Activated T-cell treated with anti-CD3 and anti-CD28 coated beads, Interleukin-2, amount 50 U/mL, for 48 hours (primary cell): ENCODE data around the gene DOCK2.
"Not testable (repeated sequence)": the region's sequence is repeated elsewhere in the genome, so short reads cannot be mapped to it uniquely, and the experiment has no call there.

Experiments used
- DNase-seq, 2 experiments: peaks; one replicate each; pipeline ENCODE4 v3.0.0-alpha.2; 2020

Gene DOCK2

GRCh38 chr5:170070556-170071412 lies 433.7 kb downstream of the DOCK2 start:
- peak; percentile 37 to 44 for DNase-seq

DNA sequence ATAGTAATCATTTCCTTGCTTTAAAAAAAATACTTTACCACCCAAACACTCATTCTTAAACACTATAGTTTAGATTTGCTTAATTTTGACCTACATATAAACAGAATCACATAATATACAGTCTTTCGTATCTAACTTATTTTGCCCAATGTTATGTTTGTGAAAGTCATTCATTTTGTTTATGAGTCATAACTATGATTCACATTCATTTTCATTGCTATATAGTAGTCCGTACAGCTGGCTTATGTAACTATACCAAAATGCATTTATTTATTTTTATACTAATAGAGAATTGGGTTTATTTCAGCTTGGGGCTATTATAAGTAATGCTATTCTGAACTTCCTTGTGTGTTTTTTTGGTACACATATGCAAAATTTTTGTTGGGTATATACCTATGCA lies 434.7 kb downstream of the DOCK2 start:
- DNase-seq, result no peak

DNA sequence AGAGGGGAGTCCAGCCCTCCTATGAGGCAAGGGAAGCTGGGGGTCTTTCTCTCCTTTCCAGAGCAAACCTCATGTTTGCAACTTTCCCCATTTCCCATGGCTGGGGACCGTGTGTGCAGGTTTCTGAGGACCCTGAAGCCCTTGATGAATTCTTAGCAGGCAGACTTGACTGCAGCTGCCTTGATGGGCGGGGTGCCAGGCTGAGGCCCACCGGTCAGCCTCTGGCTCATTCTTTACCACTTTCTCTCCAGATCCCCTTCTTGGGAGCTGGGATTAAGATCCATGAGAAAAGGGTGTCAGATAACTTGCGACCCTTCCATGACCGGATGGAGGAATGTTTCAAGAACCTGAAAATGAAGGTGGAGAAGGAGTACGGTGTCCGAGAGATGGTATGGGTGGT lies 438.6 kb downstream of the DOCK2 start:
- DNase-seq, result no peak

DNA sequence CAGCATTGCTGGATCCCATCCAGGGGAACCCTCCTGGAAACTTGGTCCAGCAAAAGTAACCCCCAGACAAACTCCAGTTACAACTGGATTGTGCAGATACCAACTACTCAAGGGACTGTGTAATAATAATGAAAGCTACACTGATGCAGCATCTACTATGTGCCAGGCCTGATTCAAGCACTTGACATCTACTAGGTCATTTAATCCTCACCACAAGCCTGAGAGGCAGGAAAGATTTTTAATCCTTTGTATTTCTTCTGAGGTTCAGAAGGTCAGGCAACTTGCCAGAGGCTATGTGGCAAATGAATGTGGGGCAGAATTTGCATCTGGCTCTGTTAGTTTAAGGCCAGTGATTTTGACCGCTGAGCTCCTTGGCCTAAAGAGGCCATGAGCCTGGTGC lies 439.1 kb downstream of the DOCK2 start:
- DNase-seq, result no peak

DNA sequence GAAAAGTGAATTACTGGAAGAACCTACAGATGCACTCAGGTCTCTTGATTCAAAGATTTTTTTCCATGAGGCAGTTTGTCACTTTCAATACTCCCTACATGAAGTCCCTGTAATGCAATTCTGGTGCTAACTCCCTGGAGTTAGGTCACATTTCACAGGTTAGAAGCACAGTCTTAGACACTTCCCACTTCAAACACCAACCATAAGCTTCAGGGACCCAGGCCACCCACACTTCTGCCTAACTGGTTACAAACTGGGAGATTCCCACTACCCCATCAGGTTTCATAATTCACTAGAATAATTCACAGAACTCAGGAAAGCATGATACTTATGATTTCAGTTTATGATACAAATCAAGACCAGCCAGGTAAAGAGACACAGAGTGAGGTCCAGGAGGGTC lies 439.7 kb downstream of the DOCK2 start:
- DNase-seq, result no peak

- no peak for DNase-seq
These were observed 440.5 kb downstream of the DOCK2 start for GRCh38 chr5:170077526-170077925.

DNA sequence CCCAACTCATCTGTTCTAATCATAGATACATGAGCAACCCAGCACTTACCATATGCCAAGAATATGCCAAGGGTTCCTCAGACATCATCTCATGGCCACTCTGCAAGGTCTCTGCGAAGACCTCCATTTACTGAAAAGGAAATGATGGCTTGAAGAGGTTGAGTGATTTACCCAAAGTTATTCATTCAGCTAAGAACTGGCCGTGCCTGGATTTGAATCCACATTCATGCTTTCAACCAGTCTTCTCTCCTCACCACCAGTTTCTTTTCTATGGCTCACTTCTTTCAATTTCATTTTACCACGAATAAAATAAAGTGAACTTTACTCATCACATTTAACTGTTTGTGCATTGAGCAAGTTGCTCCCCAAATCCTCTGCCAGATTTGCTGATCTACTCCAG lies 441.4 kb downstream of the DOCK2 start:
- DNase-seq, result no peak

- no peak for DNase-seq
These were observed 441.9 kb downstream of the DOCK2 start for GRCh38 chr5:170078931-170079330.

DNA sequence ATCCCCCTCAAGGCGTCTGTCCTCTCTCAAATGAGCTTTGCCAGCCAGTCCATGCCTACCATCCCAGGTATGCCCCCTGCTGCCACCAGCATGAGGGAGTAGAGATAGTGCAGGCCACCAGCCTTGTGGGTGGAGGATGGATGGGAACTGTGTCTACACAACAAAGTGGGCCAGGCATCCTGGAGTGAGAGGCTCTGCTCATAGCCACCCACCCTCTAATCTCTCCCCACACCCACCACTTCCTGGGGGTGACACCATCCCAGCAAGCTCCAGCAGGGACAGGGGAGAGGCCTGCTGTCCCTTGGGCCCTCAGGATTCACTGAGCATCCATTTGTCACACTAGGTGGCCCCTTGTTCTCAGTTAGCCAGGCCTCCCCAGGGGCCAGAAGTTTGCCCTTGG lies 443.1 kb downstream of the DOCK2 start:
- no peak for DNase-seq

DNA sequence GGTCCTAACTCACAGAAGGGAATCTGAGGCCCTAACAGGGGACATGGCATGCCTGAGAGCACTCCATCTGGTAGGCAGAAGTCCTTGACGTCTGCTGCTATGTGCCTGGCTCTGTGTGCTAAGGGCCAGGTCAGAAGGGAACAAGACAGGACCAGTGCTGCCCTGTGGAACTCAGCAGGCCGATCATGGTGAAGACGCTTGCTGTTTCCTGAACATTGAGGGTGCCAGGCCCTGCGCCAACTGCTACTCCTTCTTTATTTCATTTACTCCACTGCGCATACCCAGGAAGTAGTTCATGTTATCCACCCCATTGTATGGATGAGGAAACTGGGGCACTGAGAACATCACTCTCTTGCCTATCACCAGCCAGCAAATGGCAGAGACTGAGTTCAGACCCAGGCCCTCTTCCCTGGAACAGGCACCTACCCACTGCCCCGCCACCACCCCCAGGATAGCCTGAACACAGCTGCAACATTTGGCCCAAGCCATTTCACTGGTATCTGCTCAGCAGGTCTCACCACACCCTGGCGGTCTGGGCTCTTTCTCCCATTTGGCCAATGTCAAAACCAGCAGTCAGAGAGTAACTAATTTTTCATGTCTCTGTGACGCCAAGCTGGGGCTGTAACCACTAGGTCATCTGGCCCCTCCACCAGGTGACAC lies 443.8 kb downstream of the DOCK2 start:
- DNase-seq, result no peak

- no peak for DNase-seq
These were observed 444.5 kb downstream of the DOCK2 start for GRCh38 chr5:170081616-170082015.

GRCh38 chr5:170082701-170083100 lies 445.6 kb downstream of the DOCK2 start:
- no peak for DNase-seq

DNA sequence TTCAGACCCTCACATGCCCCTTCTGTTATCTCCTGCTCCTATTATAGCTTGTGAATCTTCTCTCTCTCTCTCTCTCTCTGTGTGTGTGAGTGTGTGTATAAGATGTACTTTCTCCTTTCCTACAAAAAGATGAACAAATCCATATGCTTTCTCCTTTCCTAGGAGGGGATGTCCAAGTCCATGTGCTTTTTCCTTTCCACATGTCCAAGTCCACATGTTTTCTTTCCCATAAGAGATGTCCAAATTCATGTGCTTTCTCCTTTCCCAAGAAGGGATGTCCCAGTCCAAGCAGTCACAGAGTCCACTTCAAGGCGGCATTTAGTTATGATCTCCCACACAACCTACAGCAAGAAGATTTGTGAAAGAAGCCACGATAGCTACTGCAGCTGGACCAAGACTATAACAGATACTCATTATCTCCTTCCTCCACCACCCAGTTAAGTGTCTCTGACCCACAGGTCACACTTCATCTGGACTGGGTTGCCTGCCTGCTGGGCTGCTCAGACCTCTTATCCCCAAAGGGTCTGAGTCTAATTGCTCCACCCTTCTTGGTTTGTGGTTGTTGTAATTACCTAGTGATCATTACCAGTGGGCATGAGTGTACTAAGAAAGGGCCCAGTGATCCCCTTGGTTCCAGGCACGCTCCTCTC lies 450.2 kb downstream of the DOCK2 start:
- no peak for DNase-seq

DNA sequence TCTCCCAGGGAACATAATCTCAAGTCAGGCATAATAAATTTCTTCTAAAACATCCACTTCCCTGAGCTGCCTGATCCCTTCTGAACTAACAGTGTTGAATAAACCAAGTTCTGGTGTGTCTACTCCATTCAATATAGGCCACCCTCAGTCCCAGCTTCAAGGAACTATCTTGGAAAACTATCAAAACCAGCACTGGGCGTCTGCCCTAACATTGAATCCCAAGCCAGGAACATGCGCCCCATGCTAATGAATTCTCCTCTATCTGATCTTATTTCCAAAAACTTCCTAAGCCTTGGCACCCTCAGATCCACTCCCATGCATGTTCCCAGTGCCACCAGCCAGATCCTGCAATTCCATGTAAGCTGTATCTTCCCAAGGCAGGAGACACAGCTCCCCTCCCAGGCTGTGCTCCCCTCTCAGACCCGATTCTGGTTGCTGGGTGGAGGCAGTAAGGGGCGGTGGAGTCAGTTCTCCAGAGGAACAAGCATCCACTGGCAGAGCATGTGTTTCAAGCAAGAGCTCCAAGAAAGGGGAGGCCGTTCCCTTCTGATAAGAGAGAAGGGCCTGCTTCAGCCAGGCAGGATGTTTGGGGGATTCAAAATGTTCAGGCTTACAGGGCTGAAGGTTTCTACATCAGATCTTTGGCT lies 455.5 kb downstream of the DOCK2 start:
- no peak for DNase-seq

DNA sequence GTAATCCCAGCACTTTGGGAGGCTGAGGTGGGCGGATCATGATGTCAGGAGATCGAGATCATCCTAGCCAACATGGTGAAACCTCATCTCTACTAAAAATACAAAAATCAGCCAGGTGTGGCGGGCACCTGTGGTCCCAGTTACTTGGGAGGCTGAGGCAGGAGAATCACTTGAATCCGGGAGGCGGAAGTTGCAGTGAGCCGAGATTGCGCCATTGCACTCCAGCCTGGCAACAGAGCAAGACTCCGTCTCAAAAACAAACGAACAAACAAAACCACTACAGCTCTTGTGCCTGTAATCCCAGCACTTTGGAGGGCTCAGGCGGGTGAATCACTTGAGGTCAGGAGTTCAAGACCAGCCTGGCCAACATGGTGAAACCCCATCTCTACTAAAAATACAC lies 457.3 kb downstream of the DOCK2 start:
- not testable (repeated sequence) for DNase-seq

DNA sequence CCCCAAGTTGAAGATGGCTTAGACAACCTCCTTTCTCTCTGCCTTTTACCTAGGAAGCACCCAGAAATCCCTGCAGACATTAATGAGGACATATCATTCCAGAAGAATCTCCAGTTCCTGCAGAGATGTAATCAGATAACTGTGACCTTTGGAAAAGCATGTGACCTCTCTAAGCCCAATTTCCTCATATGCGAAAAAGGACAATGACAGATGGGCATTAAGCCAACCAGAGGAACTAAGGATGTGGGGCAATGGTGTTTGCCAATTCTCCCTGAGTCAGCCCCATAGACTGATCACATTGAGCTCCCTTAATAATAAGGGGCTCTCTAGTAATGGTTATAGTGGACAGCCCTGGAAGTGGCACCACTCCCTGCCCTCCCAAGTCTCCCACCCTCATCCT lies 458.6 kb downstream of the DOCK2 start:
- no peak for DNase-seq

DNA sequence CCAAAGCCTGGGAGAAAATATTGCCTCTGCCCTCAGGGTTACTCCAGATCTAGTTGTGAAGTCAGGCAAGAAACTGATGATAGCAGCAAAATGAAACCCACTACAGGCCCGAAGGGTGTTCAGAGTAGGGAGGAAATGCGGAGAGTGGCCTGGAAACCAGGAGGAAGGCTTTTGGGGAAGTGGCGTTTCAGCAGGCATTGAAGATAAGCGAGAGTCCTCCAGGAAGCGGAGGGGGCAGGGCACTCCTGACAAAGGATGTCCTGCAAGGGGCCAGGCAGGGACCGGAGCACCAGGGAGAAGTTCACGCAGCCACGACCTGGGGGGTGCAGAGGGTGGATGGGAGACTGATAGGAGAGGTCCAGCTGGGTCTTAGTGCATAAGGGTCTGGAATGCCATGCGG lies 460.9 kb downstream of the DOCK2 start:
- DNase-seq, result no peak

DNA sequence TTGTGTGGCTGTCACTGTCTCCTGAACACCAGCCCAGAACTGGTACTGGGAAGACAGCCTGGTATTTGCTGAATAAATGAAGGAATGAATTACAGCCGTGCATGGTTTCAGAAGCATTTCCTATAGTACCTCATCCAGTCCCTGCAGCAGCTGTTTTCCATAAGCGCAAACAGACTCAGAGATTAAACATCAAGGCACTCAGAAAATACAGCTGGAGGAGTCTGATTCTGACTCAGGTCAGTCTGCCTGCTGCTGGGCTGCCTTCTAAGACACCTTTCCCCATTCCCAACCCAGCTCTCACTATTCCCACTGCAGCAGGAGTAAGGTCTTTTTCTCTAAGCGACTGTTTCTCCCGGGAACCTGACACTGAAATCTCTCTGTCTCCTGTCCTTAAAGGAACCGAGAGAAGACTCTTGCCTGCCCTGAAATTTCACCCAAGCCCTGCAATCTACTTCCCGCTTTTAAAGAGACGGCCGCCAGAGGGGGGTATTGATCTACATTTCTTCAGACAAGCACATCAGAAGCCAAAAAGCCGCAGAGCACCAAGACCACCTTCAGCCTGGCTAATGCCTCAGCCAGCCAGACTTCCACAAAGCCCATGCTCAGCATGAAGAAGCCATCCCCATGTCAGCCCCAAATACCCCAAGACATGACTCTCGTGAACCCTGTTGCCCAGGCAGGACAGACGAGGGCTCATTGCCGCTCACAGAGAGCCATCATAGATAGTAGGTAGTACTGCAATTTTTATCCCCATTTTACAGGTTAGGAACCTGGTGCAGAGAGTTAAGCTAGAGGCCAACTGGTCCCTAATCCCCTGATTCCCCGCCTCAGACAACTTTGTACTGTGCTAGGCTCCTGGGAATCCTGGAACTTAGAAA lies 463.2 kb downstream of the DOCK2 start:
- DNase-seq, result peak; percentile 80 to 82

- DNase-seq, result no peak
These were observed 466.4 kb downstream of the DOCK2 start for GRCh38 chr5:170103447-170103846.

DNA sequence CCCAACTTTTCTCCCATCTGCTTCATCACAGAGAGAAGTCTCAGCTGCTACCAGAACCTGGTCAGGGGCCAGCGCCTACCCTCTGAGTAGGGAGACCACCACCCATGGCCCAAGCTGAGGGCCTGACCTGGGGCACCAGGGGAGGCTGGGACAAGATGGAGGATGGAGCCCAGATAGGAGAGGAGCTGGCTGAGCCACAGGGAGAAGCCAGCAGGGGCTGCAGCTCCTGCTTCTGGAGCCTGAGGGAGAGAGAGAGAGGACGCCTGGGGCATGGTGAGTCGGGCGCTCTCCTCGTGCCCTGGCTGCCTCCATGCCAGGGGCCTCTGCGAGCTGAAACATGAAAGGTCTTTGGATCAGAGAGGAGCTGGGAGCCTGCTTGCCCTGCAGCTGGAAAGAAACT lies 467.2 kb downstream of the DOCK2 start:
- DNase-seq, result peak in 1 of 2 experiments; percentile 4

GRCh38 chr5:170104710-170105109 lies 467.6 kb downstream of the DOCK2 start:
- no peak for DNase-seq
